Activated CD8-positive, alpha-beta memory T cell treated with anti-CD3 and anti-CD28 coated beads, Interleukin-2, amount 50 U/mL, for 1 hour (primary cell): ENCODE data around the gene TSR1.

Experiments used
- DNase-seq: peaks from one replicate; pipeline ENCODE4 v3.0.0-alpha.2; 2020; ENCODE audit errors: extremely low read depth

TSR1 gene

DNA sequence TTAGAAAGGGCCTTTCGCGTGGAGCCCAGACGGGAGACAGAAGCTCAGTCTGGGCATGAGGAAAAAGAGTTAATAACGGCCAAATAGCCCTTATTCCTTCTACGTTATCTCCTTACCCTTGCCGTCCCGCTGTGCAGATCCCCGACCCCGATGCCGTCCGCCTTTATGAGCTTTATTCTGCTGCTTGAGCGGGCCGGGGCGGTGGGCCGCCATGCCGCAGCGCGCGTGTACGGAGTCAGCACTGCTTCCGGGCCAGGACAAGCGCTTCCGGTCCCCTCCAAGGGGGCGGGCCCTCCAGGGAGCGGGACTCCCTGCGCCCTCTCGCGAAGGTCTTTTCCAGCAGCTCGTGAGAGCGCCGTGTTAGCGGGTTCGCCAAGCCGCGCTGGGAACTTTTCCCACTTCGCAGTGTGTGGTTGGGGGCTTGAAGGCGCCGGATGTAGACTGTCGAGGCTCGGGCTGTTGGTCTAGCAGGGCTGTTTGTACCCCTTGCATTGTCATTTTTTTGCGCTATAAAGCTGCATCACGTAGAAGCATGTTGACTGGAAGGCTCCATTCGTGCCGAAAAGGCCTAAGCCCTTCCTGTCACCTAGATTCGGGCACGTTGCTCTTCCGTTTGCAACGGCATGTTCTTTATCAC lies at the start of gene TSR1:
Gene TSR1 (minus strand): TSS at position 243 of the 637 bp plus-strand sequence. CDS start 30 bp downstream, at position 213.
- peak; percentile 58 for DNase-seq

- no peak for DNase-seq
Observed at GRCh38 chr17:2385240-2386210, 49.3 kb upstream of the TSR1 start.

DNA sequence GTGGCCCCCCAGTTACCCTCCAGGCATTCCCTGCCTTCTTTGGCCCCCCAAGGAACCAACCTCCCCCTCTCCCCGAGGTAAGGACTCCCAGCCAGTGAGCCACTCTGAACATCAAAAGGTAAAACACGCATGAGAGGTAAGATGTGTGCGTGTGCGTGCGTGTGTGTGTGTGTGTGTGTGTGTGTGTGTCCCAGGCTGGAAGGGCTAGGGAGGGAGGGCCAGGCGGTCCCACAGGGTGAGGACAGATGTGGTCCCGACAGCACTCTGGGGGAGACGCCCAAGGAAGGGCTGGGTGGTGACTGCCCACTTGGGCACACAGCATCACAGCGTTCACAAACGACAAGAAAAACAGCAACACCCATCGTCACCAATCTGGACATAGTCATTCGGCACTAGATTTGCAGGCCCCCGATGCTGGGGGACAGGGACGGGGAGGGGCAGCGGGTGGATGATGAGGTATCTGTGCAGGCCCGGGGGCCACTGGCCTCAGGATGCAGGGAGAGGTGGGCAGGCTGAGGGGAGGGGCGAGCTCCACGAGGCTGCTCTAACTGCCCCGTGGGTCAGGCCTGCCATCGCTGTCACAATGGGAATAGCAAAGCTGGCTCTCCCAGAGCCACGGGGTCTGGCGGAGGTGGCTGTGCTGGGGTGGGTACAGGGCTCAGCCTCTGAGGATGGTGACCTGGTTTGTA lies 48.3 kb upstream of the TSR1 start:
- no peak for DNase-seq

DNA sequence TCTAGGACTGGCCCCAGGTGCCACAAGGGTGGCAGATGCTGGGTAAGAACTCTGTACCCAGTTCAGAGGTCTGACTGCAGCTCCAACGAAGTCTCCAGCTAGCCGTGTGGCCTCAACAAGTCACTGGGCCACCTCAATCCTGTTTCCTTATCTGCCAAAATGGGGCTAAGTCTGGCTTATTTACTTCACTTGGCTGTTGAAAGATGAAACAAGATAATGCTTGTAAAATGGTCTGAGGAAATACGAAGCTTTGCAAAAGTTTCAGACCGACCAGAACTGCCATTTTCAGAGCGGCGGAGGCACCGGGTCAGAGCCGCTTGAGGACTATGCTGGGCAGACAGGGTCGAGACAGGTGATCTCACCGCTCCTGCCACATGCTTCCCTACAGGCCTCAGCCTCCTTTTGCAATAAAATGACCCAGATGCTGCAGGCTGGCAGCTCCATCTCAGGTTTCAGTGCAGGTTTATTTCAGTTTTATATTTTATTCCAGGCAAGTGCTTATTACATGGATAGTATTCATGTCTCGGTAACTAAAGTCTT lies 47.4 kb upstream of the TSR1 start:
- DNase-seq: no peak

GRCh38 chr17:2380950-2381649 lies 44.8 kb upstream of the TSR1 start:
- DNase-seq: no peak

DNA sequence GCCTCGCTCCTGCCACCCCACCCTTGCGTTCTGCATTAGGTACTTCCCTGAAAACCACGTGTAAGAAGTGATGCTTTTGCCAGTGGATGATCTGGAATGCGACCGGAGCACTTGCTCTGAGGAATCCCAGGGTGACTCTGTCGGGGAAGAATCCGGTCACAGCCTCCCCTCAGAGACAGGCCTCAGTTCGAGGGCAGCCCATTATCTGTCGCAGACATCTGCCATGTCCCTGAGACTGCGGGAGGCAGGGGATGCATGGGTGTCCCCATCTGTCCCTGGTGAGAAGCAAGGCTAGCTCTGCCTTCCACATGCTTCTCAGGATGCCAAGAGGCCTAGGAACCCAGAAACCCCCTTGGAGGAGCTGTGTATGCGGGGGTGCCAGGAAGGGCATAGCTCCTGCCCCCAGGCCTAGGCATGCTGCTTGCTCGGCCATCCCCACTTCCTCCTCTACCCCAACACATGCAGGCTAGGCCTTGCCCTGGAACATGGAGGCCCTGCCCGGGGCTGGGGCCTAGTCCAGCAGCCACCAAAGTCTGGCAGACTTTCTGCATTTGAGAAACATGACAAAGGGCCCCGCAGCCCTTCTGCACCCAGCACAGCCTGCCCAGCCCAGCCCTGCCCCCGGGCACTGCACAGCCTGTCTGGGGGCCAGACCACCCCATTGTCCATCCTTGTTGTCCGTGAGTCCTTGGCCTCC lies 44.1 kb upstream of the TSR1 start:
- DNase-seq: no peak

GRCh38 chr17:2379489-2380225 lies 43.4 kb upstream of the TSR1 start:
- DNase-seq: no peak

- no peak for DNase-seq
Observed at GRCh38 chr17:2378905-2379304, 42.6 kb upstream of the TSR1 start.

- no peak for DNase-seq
Observed at GRCh38 chr17:2377659-2378058, 41.4 kb upstream of the TSR1 start.

DNA sequence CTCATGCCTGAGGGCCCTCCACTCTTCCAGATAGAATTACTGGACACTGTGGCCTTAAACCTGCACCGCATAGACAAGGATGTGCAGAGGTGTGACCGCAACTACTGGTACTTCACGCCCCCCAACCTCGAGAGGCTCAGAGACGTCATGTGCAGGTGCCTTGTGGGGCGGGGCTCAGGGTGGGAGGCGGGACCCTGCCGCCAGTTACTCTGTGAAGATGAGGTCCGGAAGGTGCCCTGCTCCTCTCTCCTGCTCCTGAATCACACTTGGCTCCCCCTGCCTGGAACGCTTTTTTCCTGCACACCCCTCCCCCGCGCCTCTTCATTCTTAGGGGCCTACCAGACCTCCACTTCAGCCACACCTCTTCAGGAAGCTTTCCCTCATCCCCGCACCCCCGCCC lies 39.9 kb upstream of the TSR1 start:
- no peak for DNase-seq

DNA sequence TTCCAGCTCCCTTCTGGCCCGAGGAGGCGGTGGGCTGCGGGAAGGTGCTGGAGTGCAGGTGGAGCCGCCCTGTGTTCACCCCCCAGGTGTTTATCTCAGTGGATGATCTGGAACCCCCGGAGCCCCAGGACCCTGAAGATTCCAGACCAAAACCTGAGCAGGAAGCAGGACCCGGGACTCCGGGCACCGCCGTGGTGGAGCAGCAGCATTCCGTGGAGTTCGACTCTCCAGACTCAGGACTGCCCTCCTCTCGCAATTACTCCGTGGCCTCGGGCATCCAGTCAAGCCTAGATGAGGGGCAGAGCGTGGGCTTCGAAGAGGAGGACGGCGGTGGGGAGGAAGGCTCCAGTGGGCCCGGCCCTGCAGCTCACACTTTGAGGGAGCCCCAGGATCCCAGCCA lies 39.1 kb upstream of the TSR1 start:
- DNase-seq: no peak

DNA sequence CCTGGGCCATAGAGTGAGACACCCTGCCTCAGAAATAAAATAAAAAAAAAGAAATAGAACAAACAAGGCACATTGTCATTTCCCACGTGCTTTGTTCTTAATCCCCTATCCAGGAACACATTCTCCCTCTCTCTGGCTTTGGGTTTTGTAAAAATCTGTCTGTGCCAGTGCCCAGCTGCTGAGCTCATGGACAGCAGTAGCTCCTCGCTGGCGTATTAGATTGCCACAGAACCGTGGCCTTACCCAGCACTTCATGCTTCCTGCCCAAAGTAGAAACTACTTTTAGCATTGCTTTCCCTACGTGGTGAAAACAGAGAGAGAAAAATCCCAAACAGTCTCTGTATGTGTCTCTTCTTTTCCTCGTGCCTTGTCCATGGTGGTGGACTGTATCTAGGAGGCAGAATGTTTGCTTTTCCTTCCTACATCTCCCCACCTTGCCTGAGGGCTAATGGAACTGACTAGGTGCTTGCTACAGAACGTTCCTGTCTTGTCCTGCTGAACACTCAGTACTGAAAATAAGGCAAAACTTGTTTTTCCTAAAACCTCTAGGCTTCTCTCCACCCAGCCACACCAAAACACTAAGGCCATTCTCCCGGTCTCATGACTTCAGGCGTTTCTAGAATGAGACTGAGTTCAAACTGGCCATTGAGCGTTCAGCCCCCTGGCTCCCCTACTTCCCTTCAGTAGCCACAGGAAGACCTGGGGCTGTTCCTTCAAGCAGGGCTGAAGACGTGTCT lies 38.5 kb upstream of the TSR1 start:
- DNase-seq: no peak

DNA sequence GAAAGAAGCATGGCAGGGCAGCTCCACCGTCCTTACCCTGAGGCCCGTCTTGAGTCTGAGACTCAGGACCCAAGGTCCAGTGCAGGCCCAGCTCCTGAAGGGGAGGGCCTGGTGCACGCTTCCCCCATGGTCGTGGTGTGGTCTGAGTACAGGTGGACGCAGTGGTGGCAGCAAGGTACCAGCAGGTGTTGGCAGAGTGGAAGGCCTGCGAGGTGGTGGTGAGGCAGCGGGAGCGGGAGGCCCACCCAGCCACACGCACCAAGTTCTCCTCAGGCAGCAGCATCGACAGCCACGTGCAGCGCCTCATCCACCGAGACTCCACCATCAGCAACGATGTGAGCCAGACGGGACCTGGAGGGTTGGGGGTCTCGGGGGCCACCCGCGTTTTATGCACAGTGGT lies 36.9 kb upstream of the TSR1 start:
- no peak for DNase-seq

- DNase-seq: no peak
Observed at GRCh38 chr17:2372681-2373080, 36.4 kb upstream of the TSR1 start.

DNA sequence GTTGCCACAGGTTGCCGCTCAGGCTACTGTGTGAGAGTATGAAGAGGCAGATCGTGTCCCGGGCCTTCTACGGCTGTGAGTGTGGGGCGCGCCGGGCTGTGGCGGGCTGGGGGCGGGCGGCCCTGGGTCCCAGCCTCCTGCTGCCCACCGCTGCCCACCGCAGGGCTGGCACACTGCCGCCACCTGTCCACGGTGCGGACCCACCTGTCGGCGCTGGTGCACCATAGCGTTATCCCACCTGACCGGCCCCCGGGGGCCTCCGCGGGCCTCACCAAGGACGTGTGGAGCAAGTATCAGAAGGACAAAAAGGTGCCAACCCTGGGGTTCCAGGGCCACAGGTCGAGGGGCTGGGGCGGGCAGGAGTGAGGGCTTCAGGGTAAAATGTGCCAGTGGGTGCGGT lies 35.9 kb upstream of the TSR1 start:
- DNase-seq: no peak

- DNase-seq: no peak
Observed at GRCh38 chr17:2371183-2372130, 35.2 kb upstream of the TSR1 start.

DNA sequence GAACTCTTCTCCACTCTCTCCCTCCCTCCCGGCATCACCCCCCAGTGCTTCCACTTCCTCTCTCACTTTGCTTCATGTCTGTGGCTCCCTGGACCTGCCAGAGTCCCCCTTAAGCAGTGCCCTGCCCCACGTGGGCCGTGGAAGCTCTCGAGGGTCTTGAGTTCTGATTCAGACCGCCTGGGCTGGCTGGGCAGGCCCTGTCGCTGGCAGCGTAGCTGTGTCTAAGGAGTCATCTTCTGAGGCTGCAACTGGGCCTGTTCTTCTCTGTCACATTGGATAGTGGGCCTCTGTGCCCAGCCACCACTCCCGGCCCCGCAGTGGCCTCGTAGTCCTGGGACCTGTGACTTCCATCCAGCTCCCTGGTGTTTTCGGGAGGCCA lies 33.9 kb upstream of the TSR1 start:
- no peak for DNase-seq

DNA sequence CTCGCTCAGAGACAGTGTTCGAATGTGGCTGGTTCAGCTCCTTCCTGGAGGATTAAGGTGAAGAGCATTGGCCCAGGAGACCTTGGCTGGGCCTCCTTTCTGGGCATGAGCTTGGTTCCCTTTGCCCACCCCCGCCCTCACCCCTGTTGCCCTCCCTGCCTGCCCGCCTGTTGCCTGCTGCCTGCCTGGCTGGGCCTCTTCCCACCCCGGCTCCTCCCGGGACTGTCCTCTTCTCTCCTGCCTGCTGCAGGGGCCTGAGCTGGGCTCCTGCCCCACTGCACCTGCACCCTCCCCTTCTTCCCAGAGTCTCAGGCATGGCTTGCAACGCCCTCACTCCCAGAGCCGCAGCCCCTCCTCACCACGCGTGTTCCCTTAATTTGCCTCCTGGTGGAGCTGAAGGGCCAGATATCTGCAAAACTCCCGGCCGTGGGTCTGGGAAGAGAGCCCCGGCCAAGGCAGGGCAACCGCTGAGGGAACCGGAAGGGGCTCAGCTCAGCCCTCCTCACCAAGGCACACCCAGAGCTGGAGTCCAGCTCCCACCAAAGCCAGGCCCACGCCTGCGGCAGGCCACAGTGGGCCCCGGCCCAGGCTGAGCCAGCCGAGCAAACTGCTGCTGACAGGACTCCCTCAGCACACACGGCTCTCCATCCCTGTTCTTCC lies 33.4 kb upstream of the TSR1 start:
- DNase-seq: no peak
